OCI-LY1 (cell line): ENCODE data around the gene ARF6.
"Not testable (repeated sequence)": the region's sequence is repeated elsewhere in the genome, so short reads cannot be mapped to it uniquely, and the experiment has no call there.

Source experiments
- H2AFZ ChIP-seq: fragments of 200-600 bp; sonication (generic), shearing (Covaris generic); 2 replicates; pipeline ENCODE4 v1.6.0; 2014; ENCODE audit warnings: antibody characterized with exemption, mild to moderate bottlenecking, low read length
- H3F3A ChIP-seq: fragments of 200-600 bp; sonication (generic), shearing (Covaris generic); 2 replicates; pipeline ENCODE4 v1.6.0; 2014; ENCODE audit warnings: mild to moderate bottlenecking, antibody characterized with exemption, low read length, moderate library complexity; ENCODE audit not compliant: insufficient read depth
- H3K27ac ChIP-seq: fragments of 200-600 bp; sonication (generic); 2 replicates; pipeline ENCODE4 v1.5.1; 2014; ENCODE audit warnings: low read length, mixed run types, mild to moderate bottlenecking, low read depth; ENCODE audit not compliant: poor library complexity, severe bottlenecking
- H3K27me3 ChIP-seq: fragments of 200-600 bp; sonication (generic); 2 replicates; pipeline ENCODE4 v1.6.0; 2014; ENCODE audit warnings: antibody characterized with exemption, mild to moderate bottlenecking, low read length, moderate library complexity; ENCODE audit not compliant: insufficient read depth
- H3K36me3 ChIP-seq: fragments of 200-600 bp; sonication (generic); 2 replicates; pipeline ENCODE4 v1.6.1; 2014; ENCODE audit warnings: mild to moderate bottlenecking, antibody characterized with exemption, low read length, moderate library complexity, mixed read lengths; ENCODE audit not compliant: insufficient read depth
- H3K4me1 ChIP-seq: fragments of 200-600 bp; sonication (generic); 2 replicates; pipeline ENCODE4 v1.5.1; 2014; ENCODE audit warnings: mild to moderate bottlenecking, low read length, moderate library complexity; ENCODE audit not compliant: insufficient read depth, severe bottlenecking
- H3K4me2 ChIP-seq: fragments of 200-600 bp; sonication (generic), shearing (Covaris generic); 2 replicates; pipeline ENCODE4 v1.6.1; 2014; ENCODE audit warnings: low read length
- H3K4me3 ChIP-seq: fragments of 200-600 bp; sonication (generic); 2 replicates; pipeline ENCODE4 v1.5.1; 2014; ENCODE audit warnings: low read length, low read depth, mild to moderate bottlenecking, mixed read lengths; ENCODE audit not compliant: poor library complexity, severe bottlenecking
- H3K79me2 ChIP-seq: fragments of 200-600 bp; shearing (Covaris generic); 2 replicates; pipeline ENCODE4 v1.6.1; 2016; ENCODE audit warnings: mixed run types, low read length, mixed read lengths; ENCODE audit not compliant: insufficient read depth
- H3K9ac ChIP-seq: fragments of 200-600 bp; sonication (generic), shearing (Covaris generic); 2 replicates; pipeline ENCODE4 v1.6.1; 2014; ENCODE audit warnings: mild to moderate bottlenecking, low read length, mixed read lengths
- H3K9me2 ChIP-seq: fragments of 200-600 bp; sonication (generic), shearing (Covaris generic); 2 replicates; pipeline ENCODE4 v1.6.1; 2014; ENCODE audit warnings: low read depth, mild to moderate bottlenecking, low read length, mixed read lengths
- H3K9me3 ChIP-seq: fragments of 200-600 bp; shearing (Covaris generic); 2 replicates; pipeline ENCODE4 v1.6.1; 2014; ENCODE audit warnings: low read length, mixed read lengths
- H4K20me1 ChIP-seq: fragments of 200-600 bp; sonication (generic), shearing (Covaris generic); 2 replicates; pipeline ENCODE4 v1.6.0; 2016; ENCODE audit warnings: mild to moderate bottlenecking, low read length; ENCODE audit not compliant: insufficient read depth
- CTCF ChIP-seq: fragments of 200-600 bp; sonication (generic), shearing (Covaris generic); IDR thresholded peaks from 2 replicates; pipeline ENCODE4 v1.5.1; 2017; ENCODE audit warnings: mild to moderate bottlenecking, antibody characterized with exemption, low read length, moderate library complexity, mixed read lengths
- EZH2 ChIP-seq: fragments of 200-600 bp; sonication (generic), shearing (Covaris generic); IDR thresholded peaks from 2 replicates; pipeline ENCODE4 v1.8.0; 2017; ENCODE audit warnings: borderline replicate concordance, mixed run types, mild to moderate bottlenecking, antibody characterized with exemption, low read length, moderate library complexity, mixed read lengths

The ARF6 gene

DNA sequence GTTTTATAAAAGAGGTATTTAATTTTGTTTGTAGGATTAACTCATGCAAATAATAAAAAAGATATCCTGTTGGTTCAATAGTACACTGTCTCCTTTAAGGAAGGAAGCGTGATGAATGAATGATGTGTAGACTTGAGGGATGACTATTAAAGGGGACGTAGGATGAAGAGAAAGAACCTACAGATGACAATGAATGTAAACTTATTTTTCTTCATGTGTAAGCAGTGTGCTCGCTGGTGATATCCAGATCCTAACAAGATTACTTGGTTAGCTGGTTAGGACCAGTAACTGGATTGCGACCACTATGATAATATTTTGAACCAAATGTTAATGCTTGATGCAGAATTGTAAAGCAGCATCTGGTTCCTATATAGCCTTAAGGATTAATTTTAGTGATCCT lies 2.6 kb downstream of the ARF6 start:
- Histone ChIP-seq H4K20me1 (no peaks in the 10 kb centered on the region), H3K9ac (peak overlapping the region; percentile 99), H3K79me2 (peaks cover 55% of the 10 kb centered on the region), H3K9me3 (no peaks in the 10 kb centered on the region), H3K27ac (no peak overlapping the region), H3K4me3 (peak overlapping the region; percentile 92), H3K4me1 (peaks cover 63% of the 10 kb centered on the region), H3K4me2 (peak overlapping the region; percentile 93), H3F3A (no peaks in the 10 kb centered on the region; the same call in 1 of the 2 replicates), H3K27me3 (no peaks in the 10 kb centered on the region), H2AFZ (no peak overlapping the region), H3K36me3 (peaks cover 53% of the 10 kb centered on the region), H3K9me2 (no peaks in the 10 kb centered on the region)
- no peak for TF ChIP-seq EZH2
- TF ChIP-seq CTCF = no peak

DNA sequence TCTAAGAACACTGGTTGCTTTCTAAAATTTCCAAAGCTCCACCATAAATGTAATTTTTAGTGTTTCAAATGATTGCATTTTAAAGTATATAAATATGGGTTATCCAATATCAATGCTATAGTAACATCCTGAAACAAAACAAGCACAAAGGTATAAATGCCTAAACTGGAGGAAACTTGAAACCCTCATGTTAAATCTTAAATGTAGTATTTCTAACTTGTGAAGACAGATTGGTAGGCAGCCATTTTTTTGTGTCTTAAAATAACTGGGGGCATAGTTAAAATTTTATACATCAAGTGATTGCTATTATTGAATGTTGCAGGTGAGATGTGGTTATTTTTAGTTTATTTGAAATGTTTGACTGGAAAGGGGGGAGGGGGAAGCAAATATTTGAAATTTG lies 3.4 kb downstream of the ARF6 start:
- H3K36me3 ChIP-seq = peaks cover 53% of the 10 kb centered on the region
- H3K4me2 ChIP-seq = peak overlapping the region; percentile 93
- not testable (repeated sequence) for H3F3A ChIP-seq, H3K9me3 ChIP-seq, H2AFZ ChIP-seq, H3K27me3 ChIP-seq, H3K9me2 ChIP-seq, H4K20me1 ChIP-seq
- H3K9ac ChIP-seq = peak overlapping the region; percentile 99; the same call in 1 of the 2 replicates
- peaks cover 60% of the 10 kb centered on the region for H3K4me1 ChIP-seq
- H3K27ac ChIP-seq = peak overlapping the region; percentile 50
- H3K4me3 ChIP-seq = peak overlapping the region; percentile 92
- peaks cover 55% of the 10 kb centered on the region for H3K79me2 ChIP-seq

DNA sequence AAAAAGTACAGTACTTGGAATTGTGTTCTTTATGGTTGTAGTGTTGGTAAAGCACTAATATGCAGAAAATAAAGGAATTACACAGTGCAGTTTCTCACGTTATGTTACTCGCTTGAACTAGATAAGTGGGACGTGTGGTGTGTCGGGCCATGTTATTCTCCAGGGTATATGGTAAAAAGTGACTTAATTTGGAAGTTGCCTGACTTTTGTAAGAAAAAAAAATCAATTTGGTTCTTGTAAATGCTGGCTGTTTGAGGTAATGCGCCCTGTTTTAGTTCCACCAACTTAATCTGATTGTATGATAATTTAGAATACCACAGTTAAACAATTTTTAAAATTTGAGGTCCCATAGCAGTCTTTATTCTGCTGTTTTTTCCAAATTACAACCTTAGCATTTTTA lies 4.1 kb downstream of the ARF6 start:
- Histone ChIP-seq H2AFZ (no peak overlapping the region), H3K27me3 (no peaks in the 10 kb centered on the region), H3K4me1 (peaks cover 53% of the 10 kb centered on the region), H3K4me3 (peak overlapping the region; percentile 92), H3K4me2 (peak overlapping the region; percentile 93), H3K9ac (peak overlapping the region; percentile 99), H3K36me3 (peaks cover 53% of the 10 kb centered on the region), H3K27ac (peak overlapping the region; percentile 50), H4K20me1 (no peaks in the 10 kb centered on the region), H3K9me2 (no peaks in the 10 kb centered on the region), H3F3A (no peaks in the 10 kb centered on the region; the same call in 1 of the 2 replicates), H3K79me2 (peaks cover 55% of the 10 kb centered on the region), H3K9me3 (no peaks in the 10 kb centered on the region)
- TF ChIP-seq EZH2 (no peak), CTCF (no peak)

GRCh38 chr14:49897414-49897813 lies 4.5 kb downstream of the ARF6 start:
- Histone ChIP-seq H3K4me3 (peak overlapping the region; percentile 92), H3K79me2 (peaks cover 55% of the 10 kb centered on the region), H3K4me1 (peaks cover 48% of the 10 kb centered on the region), H3K36me3 (peaks cover 53% of the 10 kb centered on the region), H4K20me1 (no peaks in the 10 kb centered on the region), H2AFZ (no peak overlapping the region), H3K9ac (peak overlapping the region; percentile 99), H3K9me3 (no peaks in the 10 kb centered on the region), H3K27me3 (no peaks in the 10 kb centered on the region), H3K9me2 (no peaks in the 10 kb centered on the region), H3K4me2 (peak overlapping the region; percentile 93), H3F3A (no peaks in the 10 kb centered on the region; the same call in 1 of the 2 replicates), H3K27ac (peak overlapping the region; percentile 50)
- TF ChIP-seq CTCF (no peak), EZH2 (no peak)
